ENCODE measurements around the gene MBD3L5. TPM values are rescaled to one million over a fixed set of nuclear protein-coding genes. Genes with fewer than 3 reads are reported as not detected.
"Not testable (repeated sequence)": the region's sequence is repeated elsewhere in the genome, so short reads cannot be mapped to it uniquely, and the experiment has no call there.

MBD3L5 gene
- total RNA-seq, 1 donor from 2014 or later = not detected

DNA sequence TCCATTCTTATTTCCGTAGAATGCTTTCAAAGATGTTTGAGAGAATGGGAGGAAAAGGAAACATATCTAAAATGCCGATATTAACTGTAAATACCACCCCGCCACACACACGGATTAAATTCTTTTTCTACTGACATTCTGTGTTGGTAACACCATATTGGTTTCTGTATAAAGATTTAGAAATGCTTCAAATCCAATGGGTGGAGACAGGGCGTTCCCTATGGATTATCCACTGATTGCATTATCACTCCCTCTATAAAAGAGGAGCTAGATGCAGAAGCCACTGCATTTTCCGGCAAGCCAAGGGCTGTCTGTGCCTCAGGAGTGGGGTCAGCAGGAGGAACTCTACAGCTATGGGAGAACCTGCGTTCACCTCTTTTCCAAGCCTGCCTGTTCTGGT, 18.6 kb downstream of the MBD3L5 start, which contains the start of gene MBD3L2:
Gene MBD3L2 (plus strand): TSS at position 301 of the 400 bp plus-strand sequence. CDS start 53 bp downstream, at position 354.
- DNase-seq (ENCODE audit: low spot score); intact Hi-C loops (cut with DNase I): not testable (repeated sequence)

DNA sequence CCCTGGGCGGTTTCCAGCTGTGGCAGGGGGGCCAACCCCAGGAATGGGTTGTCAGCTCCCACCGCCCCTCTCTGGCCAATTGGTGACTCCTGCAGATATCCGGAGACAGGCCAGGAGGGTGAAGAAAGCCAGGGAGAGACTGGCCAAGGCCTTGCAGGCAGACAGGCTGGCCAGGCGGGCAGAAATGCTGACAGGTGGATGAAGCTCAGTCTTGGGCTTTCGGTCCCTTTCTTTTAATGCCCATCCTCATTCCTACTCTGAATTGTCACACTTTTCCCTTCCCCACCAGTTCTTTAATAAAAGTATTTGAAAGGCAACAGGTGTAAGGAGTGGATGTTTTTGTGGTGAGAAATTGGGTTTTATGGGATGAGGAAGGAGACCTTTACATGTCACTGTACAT, 21.0 kb downstream of the MBD3L5 start:
- peak; percentile 19 for DNase-seq (ENCODE audit: low spot score)
- intact Hi-C loops (cut with DNase I) = not testable (repeated sequence)

DNA sequence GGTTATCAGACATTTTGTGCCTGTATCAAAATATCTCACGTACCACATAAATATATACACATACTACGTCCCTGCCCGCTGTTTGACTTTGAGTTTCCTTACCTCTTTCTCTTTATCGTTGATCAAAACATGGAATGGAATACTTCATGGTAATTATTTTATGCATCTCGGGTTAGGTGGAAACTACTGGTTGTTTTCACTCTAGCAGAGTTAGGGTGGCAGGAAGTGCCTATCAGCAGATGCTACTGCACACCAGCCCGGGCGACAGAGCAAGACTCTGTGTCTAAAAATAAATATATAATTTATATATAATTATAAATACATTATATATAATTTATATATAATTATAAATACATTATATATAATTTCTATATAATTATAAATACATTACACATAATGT, 22.5 kb downstream of the MBD3L5 start:
- DNase-seq (ENCODE audit: low spot score); intact Hi-C loops (cut with DNase I): not testable (repeated sequence)

DNA sequence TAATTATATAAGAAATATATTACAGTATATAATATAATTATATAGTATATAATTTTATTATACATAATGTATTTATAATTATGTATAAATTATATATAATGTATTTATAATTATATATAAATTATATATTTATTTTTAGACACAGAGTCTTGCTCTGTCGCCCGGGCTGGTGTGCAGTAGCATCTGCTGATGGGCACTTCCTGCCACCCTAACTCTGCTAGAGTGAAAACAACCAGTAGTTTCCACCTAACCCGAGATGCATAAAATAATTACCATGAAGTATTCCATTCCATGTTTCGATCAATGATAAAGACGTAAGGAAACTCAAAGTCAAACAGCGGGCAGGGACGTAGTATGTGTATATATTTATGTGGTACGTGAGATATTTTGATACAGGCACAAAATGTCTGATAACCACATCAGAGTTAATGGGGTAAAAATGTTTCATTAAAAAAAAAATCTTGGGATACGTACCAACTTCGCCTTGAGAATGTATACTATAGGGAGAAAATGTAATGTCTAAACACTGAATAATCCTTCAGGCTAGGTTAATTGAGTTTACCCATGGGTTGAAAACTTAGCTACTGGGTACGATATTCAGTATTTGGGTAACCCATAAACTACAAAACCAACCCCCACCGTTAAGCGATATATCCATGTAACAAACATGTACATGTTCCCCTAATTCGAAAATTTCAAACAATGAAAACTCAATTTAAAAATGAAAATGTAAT, 24.4 kb downstream of the MBD3L5 start:
- DNase-seq (ENCODE audit: low spot score); intact Hi-C loops (cut with DNase I): not testable (repeated sequence)

DNA sequence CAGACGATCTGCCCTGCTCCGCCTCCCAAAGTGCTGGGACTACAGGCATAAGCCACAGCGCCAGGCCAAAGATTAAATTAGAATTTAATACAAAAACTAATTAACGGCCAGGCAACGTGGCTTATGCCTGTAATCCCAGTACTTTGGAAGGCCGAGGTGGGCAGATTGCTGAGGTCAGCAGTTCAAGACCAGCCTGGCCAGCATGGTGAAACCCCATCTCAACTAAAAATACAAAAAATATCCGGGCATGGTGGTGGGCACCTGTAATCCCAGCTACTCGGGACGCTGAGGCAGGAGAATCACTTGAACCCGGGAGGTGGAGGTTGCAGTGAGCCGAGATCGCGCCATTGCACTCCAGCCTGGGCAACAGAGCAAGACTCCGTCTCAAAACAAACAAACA, 25.3 kb downstream of the MBD3L5 start:
- DNase-seq (ENCODE audit: low spot score); intact Hi-C loops (cut with DNase I): not testable (repeated sequence)

DNA sequence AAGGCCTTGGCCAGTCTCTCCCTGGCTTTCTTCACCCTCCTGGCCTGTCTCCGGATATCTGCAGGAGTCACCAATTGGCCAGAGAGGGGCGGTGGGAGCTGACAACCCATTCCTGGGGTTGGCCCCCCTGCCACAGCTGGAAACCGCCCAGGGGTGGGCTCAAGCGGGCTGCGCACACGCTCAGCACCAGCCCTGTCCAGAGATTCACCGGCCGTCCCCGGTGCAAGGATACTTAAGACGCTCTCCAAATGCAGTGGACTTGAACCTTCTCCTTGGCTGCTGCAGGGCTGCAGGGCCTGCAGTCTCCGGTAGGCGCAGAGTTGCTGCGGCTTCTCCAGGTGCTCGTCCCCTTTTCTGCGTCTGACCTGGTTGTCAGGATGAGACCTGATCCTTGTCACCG, 26.0 kb downstream of the MBD3L5 start:
- intact Hi-C loops (cut with DNase I) = not testable (repeated sequence)
- peak; percentile 35 for DNase-seq (ENCODE audit: low spot score)

DNA sequence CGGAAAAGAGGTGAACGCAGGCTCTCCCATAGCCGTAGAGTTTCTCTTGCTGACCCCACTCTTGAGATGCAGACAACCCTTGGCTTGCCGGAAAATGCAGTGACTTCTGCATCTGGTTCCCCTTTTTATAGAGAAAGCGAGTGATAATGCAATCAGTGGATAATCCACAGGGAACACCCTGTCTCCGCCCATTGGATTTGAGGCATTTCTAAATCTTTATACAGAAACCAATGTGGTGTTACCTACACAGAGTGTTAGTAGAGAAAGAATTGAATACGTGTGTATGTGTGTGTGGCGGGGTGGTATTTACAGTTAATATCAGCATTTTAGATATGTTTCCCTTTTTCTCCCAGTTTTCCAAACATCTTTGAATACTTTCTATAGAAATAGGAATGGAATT, 28.2 kb downstream of the MBD3L5 start, which contains the start of gene MBD3L3:
Gene MBD3L3 (minus strand): TSS at position 101 of the 400 bp plus-strand sequence. CDS start 71 bp downstream, at position 30.
- intact Hi-C loops (cut with DNase I) = not testable (repeated sequence)

DNA sequence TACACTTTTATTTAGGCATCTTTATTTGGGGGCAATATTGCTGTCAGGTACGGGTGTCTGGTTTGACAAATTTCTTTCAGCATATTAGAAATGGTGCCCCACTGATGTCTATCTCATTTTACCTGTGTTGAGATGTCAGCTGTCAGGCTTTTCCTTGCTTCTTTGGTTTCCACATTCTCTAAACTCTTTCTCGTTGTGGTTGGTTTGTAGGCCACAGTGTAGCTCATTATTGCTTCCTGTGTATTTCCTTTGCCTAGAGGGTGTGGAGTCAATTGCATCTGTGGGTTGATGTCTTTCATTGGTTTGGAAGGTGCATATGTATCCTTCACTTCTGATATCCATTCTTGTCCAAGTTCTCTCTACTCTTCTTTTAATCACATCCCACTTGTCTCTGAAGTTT, 29.6 kb downstream of the MBD3L5 start:
- intact Hi-C loops (cut with DNase I); DNase-seq (ENCODE audit: low spot score): not testable (repeated sequence)

More for the DNA sequence above, 28.2 kb downstream of the MBD3L5 start, which contains the start of gene MBD3L3:
- DNase-seq (ENCODE audit: low spot score) = not testable (repeated sequence)

DNA sequence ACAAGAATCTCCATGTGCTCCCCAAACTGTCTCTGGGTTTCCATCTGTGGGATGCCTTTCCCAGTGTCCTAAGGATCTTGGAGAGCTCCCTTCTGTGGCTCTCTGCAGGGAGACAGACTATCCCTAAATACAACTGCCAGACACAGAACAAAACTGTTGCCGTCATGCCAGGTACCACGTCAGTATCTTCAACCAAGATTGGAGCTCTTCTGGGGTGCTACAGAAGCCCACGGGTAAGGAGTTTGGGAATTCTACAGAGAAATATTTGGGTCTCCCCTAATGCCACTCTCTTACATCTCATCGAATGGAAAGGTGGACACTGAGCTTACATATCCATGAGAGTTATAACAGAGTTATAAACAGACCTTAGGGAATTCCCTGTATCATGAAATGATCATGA, 33.0 kb downstream of the MBD3L5 start:
- intact Hi-C loops (cut with DNase I) = no loop called here

DNA sequence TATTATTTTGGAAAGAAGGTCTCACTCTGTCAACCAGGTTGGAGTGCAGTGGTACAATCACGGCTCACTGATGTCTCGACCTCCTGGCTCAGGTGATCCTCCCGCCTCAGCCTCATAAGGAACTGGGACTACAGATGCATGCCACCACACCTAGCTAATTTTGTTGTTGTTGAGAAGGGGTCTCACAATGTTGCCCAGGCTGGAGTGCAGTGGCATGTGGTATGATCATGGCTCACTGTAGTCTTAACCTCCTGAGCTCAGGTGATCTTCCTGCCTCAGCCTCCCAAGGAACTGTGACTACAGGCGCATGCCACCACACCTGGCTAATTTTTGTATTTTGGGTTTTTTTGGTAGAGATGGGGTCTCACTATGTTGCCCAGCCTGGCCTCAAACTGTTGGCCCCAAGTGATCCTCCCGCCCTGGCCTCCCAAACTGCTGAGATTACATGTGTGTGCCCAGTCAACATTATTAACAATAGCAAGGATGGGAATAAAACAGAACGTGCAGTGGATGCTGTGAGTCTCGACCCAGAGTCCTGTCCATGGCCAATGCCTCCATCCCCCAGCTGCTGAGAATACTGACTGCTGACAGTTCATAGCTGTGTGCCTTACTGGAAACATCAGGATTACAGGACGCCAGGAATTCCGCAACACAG, 33.5 kb downstream of the MBD3L5 start:
- no peak for DNase-seq (ENCODE audit: low spot score)
- intact Hi-C loops (cut with DNase I) = no loop called here

More for the DNA sequence above, 33.0 kb downstream of the MBD3L5 start:
- no peak for DNase-seq (ENCODE audit: low spot score)

DNA sequence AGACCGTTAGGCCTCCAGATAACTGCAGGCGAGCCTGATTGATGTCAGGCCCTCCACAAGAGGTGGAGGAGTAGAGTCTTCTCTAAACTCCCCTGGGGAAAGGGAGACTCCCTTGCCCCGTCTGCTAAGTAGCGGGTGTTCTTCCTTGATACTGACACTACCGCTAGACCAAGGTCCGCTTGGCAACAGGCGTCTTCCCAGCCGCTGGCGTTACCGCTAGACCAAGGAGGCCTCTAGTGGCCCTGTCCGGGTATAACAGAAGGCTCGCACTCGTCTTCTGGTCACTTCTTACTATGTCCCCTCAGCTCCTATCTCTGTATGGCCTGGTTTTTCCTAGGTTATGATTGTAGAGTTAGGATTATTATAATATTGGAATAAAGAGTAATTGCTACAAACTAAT, 36.7 kb downstream of the MBD3L5 start:
- DNase-seq (ENCODE audit: low spot score); intact Hi-C loops (cut with DNase I): not testable (repeated sequence)

DNA sequence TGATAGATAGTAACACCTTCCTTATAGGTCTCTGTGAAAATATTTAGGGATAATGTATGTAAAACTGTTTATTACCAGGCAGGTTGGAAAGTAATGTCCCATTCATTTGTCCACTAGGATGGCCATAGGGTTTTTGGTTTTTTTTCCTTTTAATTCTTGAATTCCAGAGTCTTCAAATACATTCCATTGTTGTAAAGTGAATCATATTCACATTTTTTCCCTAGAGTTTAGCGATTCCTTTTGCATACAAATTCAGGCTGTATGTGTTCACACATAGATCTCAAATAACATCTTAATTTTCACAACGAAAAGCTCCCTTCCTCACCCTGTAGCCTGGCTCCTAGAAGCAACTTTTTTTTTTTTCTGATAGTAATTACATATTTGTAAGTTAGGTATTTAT, 37.3 kb downstream of the MBD3L5 start:
- intact Hi-C loops (cut with DNase I) = no loop called here
- DNase-seq (ENCODE audit: low spot score) = no peak

DNA sequence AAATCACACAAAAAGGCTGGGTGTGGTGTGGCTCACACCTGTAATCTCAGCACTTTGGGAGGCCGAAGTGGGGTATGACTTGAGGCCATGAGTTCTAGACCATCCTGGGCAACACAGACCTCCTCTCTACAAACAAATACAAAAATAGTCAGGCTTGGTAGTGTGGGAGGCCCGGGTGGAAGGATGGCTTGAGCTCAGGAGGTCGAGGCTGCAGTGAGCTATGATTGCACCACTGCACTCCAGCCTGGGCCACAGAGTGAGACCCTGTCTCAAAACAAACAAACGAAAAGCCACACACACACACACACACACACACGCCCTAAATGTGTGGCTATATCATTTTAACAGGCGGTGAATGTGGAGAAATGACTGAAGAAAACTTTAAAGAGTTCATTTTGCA, 38.2 kb downstream of the MBD3L5 start:
- intact Hi-C loops (cut with DNase I) = no loop called here
- DNase-seq (ENCODE audit: low spot score) = no peak

DNA sequence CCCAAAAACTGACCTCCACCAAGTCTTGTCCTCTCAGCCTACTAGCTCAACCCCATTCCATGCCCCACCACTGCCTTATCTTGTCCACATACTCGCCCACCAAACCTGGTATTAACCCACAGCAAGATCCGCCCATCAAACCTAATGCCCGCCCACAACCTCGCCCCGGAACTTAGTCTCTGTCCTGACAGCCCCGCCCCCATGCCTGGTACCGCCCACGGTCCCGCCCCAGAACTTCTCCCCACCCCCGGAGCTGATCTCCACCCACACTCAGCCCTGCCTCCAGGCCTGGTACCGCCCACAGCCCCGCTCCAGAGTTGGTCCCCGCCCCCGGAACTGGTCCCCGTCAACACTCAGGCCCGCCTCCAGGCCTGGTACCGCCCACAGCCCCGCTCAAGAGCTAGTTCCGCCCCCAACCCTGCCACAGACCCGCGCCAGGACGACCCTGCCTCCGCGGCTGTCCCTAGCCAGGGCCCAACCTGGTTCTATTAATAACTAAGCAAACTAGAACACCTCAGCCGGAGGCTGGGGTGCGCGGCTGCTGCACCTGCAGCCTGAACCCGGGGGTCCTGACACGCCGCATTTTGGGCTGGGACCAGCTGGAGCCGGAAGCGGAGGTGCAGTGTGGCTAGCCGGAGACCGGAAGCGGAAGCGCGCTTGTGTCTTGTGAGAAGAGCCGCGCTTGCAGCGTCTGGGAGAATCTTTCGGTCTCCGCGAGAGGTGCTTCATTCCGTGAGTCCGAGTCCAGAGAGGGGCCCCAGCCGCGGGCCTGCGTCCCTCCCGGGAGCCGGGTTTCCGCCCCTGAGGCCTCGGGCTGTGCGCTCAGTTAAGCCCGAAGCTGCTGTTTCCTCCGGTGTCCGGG, 38.9 kb downstream of the MBD3L5 start, which contains the start of gene ZNF557:
Gene ZNF557 (plus strand): TSS at position 662 of the 862 bp plus-strand sequence. CDS start 5,372 bp downstream, outside the sequence.
- intact Hi-C loops (cut with DNase I) = no loop called here
- DNase-seq (ENCODE audit: low spot score) = peak; percentile 100

DNA sequence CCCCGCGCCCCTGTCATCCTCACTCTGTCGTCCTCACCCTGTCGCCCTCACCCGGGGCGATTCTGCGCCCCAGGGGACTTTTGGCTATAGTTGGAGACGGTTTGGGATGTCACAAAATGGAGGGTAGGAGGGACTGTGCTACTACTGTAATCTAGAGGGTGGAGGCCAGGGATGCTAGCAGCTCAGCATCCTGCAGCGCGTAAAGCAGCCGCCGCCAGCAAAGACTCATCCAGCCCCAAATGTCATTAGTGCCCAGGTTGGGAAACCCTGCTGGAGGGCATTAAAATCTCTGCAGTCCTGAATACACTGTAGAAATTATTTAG, 39.5 kb downstream of the MBD3L5 start:
- intact Hi-C loops (cut with DNase I) = no loop called here
- DNase-seq (ENCODE audit: low spot score) = no peak

DNA sequence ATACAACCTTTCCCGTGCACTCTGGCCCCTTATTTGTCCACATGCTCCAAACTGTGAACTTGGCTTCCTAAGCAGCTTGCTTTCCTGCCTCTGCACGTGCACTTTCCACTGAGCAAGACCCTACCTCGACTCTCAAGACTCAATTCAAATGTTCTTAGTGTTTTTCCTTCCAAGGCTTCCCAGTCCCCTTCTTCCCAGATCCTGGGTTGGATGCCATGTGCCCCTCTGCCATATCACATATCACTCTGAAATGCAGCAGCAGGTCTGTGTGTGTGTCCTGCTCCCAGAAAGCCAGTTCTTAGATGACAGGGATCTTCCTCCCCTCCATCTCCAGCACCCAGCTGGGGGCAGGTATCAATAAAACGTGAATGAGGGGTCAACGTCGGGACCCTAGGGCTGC, 42.2 kb downstream of the MBD3L5 start:
- intact Hi-C loops (cut with DNase I) = no loop called here
- no peak for DNase-seq (ENCODE audit: low spot score)

DNA sequence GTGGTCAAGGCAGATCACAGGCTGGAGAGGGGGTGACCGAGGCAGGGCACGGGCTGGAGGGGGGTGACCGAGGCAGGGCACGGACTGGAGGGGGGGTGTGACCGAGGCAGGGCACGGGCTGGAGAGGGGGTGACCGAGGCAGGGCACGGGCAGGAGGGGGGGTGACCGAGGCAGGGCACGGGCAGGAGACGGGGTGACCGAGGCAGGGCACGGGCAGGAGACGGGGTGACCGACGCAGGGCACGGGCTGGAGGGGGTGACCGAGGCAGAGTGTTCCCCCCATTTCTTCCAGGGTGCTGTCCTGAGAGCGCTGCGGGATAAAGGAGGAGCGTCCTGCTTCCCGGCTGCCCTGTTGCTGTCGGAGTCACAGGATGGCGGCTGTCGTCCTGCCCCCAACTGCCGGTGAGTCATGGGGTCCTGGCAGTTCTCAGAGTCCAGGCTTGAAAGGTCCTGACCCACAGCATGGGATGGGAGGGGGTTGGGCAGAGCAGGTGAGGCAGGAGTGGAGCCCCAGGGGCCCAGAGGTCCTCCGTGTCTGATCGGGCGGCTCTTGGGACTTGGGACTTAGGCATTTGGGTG, 44.4 kb downstream of the MBD3L5 start:
- no peak for DNase-seq (ENCODE audit: low spot score)
- intact Hi-C loops (cut with DNase I) = no loop called here

DNA sequence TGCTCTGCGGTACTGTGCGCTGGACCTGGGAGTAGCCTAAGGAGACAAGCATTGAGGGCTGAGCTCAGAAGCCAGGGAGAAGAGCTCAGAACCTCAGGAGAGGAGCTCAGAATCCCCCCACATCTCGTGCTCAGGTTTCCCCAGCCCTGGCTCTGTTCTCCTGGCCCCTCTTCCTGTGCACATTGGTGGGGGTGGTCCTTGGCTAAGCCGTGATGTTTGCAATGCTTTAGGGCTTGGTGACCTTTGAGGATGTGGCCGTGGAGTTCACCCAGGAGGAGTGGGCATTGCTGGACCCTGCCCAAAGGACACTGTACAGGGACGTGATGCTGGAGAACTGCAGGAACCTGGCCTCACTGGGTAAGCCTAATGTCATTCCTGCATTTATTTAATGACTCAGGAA, 45.8 kb downstream of the MBD3L5 start:
- intact Hi-C loops (cut with DNase I) = no loop called here
- DNase-seq (ENCODE audit: low spot score) = no peak

DNA sequence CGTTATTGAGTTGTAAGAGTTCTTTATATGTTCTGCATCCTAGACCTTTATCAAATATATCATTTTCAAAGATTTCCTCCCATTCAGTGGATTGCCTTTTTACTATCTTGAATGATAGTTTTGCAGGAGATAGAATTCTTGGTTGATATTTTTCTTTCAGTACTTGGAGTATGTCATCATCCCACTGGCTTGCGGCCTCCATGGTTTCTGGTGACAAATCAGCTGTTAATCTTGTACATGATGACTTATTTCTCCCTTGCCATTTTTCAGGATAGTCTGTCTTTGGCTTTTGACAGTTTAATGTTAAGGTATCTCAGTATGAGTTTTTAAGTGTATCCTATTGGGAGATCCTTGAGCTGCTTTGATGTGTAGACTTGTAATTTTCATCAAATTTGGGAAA, 47.6 kb downstream of the MBD3L5 start:
- intact Hi-C loops (cut with DNase I) = no loop called here
- no peak for DNase-seq (ENCODE audit: low spot score)

Measured in cardiac septum (tissue), 1 donor.